ENCODE measurements around the gene TRAT1.

TRAT1 gene

DNA sequence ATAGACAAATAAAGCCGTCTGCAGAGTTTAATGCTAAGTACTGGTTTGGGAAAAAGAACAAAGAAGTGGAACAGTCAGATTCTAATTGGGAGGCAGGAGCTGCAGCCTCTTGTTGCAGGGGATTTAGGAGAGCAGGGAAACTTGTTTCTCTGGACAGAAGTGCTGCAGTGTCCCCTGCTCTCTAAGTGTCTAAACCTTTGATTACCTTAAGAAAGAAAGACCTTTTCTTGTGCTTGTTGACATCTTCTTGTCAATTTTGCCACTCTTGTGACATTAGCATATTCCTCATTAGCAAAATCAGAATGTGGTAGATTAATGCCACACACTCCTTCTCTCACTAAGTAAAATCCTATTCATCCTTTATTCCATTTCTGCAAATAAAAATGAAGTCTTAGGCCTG lies 38.8 kb downstream of the TRAT1 start:
- no peak for DNase-seq (ENCODE audit: low read depth)

DNA sequence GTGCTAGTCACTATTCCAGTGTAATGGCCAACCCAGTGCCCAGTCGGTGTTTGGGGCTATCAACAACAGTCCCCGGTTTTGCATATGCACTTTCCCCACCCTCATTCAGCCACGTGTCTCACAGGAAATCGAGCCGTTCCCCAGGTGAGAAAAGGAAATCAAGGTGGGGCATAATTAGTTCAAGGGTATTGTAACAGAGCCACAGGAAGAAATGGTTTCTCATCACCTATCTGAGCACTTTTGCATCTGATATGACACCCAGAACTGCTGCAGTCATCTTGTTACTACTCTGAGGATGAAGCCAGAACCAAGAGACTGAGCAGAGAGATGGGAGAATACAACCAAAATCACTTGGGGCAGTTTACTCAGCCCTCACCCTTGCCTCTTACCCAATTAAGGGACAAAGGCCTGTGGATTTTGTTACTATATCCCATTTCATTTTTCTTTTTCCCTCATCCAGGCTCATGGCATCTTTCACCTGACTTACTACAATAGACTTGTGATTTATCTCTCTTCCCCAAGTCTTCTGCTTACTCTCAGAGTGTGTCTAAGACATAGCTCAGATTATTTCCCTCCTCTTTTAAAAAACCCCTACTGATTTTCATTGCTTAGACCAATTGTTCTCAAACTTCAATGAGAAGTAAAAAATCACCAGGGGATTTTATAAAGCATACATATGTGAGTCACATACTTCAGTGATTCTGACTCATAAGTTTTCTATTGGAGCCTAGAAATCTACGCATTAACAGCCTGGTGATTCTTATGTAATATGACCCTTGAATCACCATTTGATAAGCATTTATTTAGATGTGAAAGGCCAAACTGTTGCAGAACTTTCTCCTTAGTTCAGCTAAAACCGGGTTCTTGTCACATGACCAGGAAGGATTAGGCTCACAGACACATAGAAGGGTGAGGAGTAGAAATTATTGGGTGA lies 40.5 kb downstream of the TRAT1 start:
- DNase-seq (ENCODE audit: low read depth): peak; percentile 4

- no peak for DNase-seq (ENCODE audit: low read depth)
Observed at GRCh38 chr3:108863799-108864135, 41.2 kb downstream of the TRAT1 start.

GRCh38 chr3:108877901-108878300 lies 55.3 kb downstream of the TRAT1 start:
- DNase-seq (ENCODE audit: low read depth): no peak

DNA sequence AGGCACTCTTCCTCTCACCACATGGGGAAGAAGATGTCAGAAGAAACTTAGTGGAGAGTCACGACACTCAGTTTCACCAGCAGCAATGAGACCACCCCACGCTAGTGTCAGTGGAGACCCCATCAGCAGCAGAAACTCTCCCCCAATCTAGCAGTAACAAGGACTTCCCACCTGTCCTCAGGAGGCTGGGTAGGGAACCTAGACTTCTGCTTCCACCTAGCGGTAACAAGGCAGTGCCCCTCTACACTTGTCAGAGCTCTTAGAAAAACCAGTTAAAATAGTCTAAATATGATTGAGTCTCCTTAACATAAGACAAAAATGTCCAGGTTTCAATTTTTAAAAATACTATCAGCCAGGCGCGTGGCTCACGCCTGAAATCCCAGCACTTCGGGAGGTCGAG lies 57.3 kb downstream of the TRAT1 start:
- DNase-seq (ENCODE audit: low read depth): no peak

DNA sequence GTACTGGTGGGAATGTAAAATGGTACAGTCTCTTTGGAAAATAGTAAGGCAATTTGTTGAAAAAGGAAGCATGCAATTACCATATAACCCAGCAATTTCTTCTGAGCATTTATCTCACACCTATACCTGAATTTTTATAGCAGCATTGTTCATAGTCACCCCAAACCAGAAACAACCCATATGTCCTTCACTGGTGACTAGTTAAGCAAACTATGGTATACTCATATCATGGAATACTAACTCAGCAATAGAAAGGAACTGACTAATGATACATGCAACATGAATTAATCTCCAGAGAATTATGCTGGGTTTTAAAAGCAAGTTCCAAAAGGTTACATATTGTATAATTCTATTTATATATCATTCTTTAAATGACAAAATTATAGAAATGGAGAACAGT lies 60.2 kb downstream of the TRAT1 start:
- DNase-seq (ENCODE audit: low read depth): no peak

GRCh38 chr3:108883373-108883772 lies 60.8 kb downstream of the TRAT1 start:
- no peak for DNase-seq (ENCODE audit: low read depth)

DNA sequence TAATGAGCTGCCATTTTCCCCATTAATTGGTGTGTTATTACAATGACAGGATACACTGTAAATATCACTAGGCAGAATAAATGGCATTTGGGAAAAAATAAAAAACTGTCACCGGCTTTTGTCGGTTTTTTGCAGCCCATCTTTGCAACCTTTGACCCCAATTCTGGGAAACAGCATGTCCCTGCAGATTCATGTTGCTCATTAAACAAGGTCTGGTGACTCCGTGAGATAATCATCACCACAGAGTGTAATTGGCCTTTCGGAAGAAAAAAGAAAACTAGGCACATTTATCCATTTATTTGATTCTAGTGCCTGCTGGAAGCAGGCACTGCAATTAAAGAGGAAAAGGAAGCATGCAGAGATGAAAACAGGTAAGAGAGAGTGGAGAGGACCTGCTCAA lies 64.5 kb downstream of the TRAT1 start:
- DNase-seq (ENCODE audit: low read depth): no peak

DNA sequence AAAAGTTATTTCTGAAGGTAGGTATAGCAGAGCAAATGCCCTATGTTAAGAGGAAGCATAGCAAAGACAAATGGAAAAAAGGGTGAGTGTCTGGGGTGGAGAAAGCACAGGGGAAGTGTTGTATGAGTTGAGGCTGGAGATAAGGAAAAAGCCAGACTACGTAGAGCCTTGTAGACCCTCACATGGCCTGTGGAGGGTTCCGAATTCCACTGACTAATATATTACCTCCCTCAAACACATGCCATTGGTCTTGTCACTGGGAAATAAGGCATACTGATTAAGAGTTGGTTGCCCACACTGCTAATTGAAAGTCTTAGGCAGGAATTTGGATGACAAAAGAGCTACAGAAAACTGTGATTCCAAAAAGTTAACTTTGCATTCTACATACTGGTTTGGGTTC lies 65.2 kb downstream of the TRAT1 start:
- no peak for DNase-seq (ENCODE audit: low read depth)

GRCh38 chr3:108891833-108892232 lies 69.2 kb downstream of the TRAT1 start:
- DNase-seq (ENCODE audit: low read depth): no peak

GRCh38 chr3:108894981-108895380 lies 72.4 kb downstream of the TRAT1 start:
- no peak for DNase-seq (ENCODE audit: low read depth)

GRCh38 chr3:108897883-108898282 lies 75.3 kb downstream of the TRAT1 start:
- no peak for DNase-seq (ENCODE audit: low read depth)

- no peak for DNase-seq (ENCODE audit: low read depth)
Observed at GRCh38 chr3:108899530-108899929, 76.9 kb downstream of the TRAT1 start.

Measured in activated T-helper 1 cell treated with Interleukin-2 at 50 U/mL for 16 hours (primary cell).